HG02798 (cell line): ENCODE results near the gene GJD4.

Experiments
- ATAC-seq: cut with Tn5 transposase; IDR thresholded peaks from one replicate; pipeline ENCODE4 v1.9.1; 2021; ENCODE audit warnings: mild to moderate bottlenecking; ENCODE audit not compliant: unreplicated experiment, poor library complexity

Gene GJD4

DNA sequence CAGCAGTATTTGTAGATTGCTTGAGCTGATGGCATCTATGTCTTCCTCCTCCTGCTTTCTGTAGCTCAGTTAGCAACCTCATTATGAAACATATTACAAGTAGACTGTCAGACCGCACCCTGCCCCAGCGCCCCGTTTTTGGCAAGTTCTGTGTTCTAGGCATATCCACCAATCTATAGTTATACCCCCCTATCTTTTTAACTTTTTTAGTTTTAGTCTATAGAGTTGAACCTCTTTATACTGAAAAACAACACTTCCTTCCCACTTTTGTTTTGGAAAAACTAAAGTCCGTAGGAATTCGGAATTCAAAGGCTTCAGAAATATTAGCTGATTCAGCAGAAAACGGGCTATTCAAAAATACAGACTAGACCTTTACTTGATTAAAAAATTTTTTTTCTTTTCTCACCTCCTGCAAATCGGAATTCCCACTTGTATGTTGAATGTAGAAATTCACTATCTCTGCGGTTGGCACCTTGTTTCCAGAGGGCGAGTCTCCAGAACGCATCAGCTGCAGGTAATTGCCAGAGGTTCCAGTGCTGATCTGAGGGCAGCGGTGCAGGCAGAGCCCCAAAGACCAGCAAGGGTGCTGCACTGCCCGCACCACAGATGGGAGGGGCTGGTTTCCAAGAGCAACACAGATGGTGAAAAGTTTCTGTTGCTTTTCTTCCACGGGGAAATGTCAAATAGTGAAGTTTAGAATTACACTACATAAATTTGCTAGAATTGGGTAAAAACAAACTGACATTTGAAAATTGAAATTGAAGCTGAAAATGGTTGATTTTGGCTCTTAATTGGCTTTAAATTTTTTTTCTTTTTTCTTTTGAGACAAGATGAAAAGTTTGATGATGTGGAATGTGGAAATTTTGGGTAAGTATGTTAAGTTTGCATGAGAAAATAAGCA, 39.2 kb downstream of the GJD4 start:
- no peak for ATAC-seq

DNA sequence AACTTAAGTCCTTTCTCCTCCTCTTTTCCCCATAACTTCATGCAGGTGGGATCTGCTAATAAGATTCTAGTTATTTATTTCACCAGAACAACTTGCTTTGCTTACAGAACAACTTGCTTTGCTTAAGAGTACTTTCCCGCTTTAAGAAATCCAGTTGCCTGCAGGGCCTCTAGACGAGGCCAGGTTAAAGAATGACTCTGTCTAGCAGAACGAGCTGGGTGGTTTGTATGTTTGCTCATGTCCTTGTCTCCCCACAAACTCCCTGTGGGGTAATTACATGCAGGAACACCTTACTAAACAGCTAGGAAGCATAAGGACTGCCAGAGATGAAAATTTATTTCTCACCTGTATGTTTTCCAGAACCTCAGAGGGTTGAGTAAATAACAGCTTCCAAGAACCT, 45.8 kb downstream of the GJD4 start:
- no peak for ATAC-seq

DNA sequence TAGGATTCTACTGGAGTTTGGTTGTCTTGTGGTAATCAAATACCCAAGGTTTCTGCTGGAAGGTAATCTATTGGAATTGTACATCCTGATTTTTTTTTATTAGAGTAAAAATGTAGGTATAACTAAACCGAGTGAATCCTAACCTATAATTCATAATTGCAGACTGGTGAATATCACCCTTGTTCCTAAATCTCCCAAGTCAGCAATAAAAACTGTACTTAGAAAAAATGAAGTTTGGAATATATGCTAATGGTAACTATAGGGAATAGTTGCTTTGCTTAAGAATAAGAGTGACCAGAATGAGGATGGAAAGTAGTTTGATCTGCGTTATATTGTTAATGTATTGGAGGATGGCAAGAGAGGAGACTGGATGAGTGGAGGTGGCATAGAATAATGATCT, 47.7 kb downstream of the GJD4 start:
- no peak for ATAC-seq

DNA sequence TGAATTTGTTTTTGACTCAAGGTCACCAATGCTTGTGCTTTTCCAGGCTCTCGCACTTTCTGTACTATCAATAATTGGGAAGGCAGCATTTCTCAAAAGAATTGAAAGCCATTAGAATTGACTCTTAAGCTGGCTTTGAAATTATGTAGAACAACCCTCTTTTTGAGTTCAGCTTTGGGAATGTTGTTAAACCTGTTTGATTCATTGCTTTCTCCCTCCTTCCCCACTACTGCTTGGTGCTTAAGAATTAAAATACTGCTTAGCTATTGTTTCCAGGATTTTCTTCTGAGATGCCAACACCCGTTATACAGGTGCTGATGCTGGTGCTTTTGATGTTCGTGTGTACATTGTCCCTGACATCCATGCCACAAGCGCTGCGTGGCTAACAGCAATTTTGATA, 52.5 kb downstream of the GJD4 start:
- no peak for ATAC-seq
